SU-DHL-6 (cell line): Measurements from ENCODE around the gene TMCO4.

ENCODE experiments used
- H2AFZ ChIP-seq: fragments of 200-600 bp; sonication (generic); 2 replicates; pipeline ENCODE4 v1.6.1; 2014; ENCODE audit warnings: low read depth, mild to moderate bottlenecking, moderate library complexity, mixed read lengths, antibody characterized with exemption, low read length; ENCODE audit not compliant: severe bottlenecking
- H3F3A ChIP-seq: fragments of 200-600 bp; shearing (Covaris generic); 2 replicates; pipeline ENCODE4 v1.6.0; 2016; ENCODE audit warnings: antibody characterized with exemption, mild to moderate bottlenecking; ENCODE audit not compliant: insufficient read depth
- H3K27ac ChIP-seq: fragments of 200-600 bp; sonication (generic); 2 replicates; pipeline ENCODE4 v1.5.1; 2016; ENCODE audit warnings: low read depth, mild to moderate bottlenecking, low read length, moderate library complexity, mixed read lengths
- H3K27me3 ChIP-seq: fragments of 200-600 bp; sonication (generic), shearing (Covaris generic); 2 replicates; pipeline ENCODE4 v1.6.0; 2014; ENCODE audit warnings: mild to moderate bottlenecking, low read length
- H3K36me3 ChIP-seq: fragments of 200-600 bp; sonication (generic); 2 replicates; pipeline ENCODE4 v1.6.1; 2014; ENCODE audit warnings: mild to moderate bottlenecking, low read length, mixed read lengths
- H3K4me2 ChIP-seq: fragments of 300-600, 200-600 bp; shearing (Covaris generic), sonication (generic); 2 replicates; pipeline ENCODE4 v1.6.0; 2014; ENCODE audit warnings: low read length, low read depth, mild to moderate bottlenecking; ENCODE audit not compliant: poor library complexity, severe bottlenecking
- H3K4me3 ChIP-seq: fragments of 200-600 bp; sonication (generic); 2 replicates; pipeline ENCODE4 v1.5.1; 2014; ENCODE audit warnings: antibody characterized with exemption, low read length, mild to moderate bottlenecking, mixed read lengths; ENCODE audit not compliant: insufficient read depth, poor library complexity, severe bottlenecking
- H3K79me2 ChIP-seq: fragments of 200-600 bp; sonication (generic); 2 replicates; pipeline ENCODE4 v1.6.1; 2014; ENCODE audit warnings: mild to moderate bottlenecking, low read length, moderate library complexity; ENCODE audit not compliant: insufficient read depth
- H3K9ac ChIP-seq: fragments of 200-600 bp; sonication (generic); 2 replicates; pipeline ENCODE4 v1.7.0; 2014; ENCODE audit warnings: mild to moderate bottlenecking, low read length
- H3K9me2 ChIP-seq: fragments of 200-600 bp; sonication (generic); replicated peaks from 2 replicates; pipeline ENCODE4 v1.6.1; 2014; ENCODE audit warnings: low read length; ENCODE audit not compliant: insufficient read depth
- H3K9me3 ChIP-seq: fragments of 200-600 bp; sonication (generic); 2 replicates; pipeline ENCODE4 v1.6.1; 2014; ENCODE audit warnings: low read length, mixed read lengths; ENCODE audit not compliant: insufficient read depth
- H4K20me1 ChIP-seq: fragments of 200-600 bp; sonication (generic); 2 replicates; pipeline ENCODE4 v1.6.1; 2014; ENCODE audit warnings: low read depth, mild to moderate bottlenecking, antibody characterized with exemption, low read length, moderate library complexity, mixed read lengths
- EZH2phosphoT487 ChIP-seq: fragments of 200-600 bp; sonication (generic), shearing (Covaris generic); conservative IDR thresholded peaks from 2 replicates; pipeline ENCODE4 v1.6.1; 2018; ENCODE audit warnings: mild to moderate bottlenecking, antibody characterized with exemption, low read length, moderate library complexity, mixed read lengths
- TF ChIP-seq, protein P1 (sequence below): fragments of 200-600 bp; sonication (generic); IDR thresholded peaks from one replicate; pipeline ENCODE4 v1.5.1; 2017; ENCODE audit warnings: antibody characterized with exemption, mild to moderate bottlenecking, low read length, moderate library complexity; ENCODE audit not compliant: insufficient read depth, poor library complexity, severe bottlenecking

The TMCO4 gene

DNA sequence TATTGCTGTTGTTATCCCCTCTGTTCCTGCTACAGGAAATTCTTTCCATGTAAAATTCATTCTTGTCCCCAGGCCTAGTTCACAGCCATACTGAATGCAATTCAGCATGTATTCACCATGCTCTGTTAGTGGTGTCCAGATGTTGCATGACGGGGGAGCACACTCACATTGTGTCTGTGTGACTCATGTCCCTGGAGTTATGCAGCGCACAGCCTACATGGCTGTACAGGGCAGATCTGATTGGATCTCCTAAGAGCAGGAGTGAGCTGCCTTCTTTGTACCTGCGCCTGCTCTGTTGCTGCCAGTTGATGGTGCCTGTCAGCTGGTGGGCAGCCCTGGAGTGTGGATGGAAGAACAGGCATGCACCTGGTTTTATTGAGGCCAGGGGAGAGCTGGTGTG is 117.5 kb downstream of the TMCO4 start:
- Histone ChIP-seq H3K79me2 (no peaks in the 10 kb centered on the region), H4K20me1 (no peaks in the 10 kb centered on the region), H3K27me3 (no peaks in the 10 kb centered on the region), H3K4me3 (no peak overlapping the region), H3K9me3 (no peaks in the 10 kb centered on the region), H3K4me2 (no peak overlapping the region), H2AFZ (no peak overlapping the region), H3K36me3 (no peaks in the 10 kb centered on the region), H3K9ac (no peak overlapping the region), H3K27ac (no peak overlapping the region), H3F3A (no peaks in the 10 kb centered on the region), H3K9me2 (no peaks in the 10 kb centered on the region)
- no peak for TF ChIP-seq EZH2phosphoT487

DNA sequence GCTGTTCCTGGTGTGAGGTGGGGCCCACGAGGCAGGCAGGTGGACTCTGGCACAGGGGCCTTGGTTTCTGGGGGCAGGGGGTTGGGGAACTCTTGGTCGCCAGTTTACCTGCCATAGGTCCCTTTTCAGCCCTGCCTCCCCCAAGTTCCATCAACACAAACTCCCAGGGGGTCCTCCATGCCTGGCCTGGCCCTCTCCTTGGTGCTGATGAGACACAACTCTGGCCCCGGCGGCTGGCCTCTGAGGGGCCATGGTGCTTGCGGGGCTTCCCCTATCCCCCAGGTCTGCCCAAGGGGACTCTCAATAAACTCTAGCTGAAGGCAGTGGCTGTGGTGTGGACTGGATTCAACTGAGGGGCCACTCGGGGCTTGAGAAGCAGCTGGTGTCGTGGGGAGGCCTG is 119.1 kb downstream of the TMCO4 start:
- Histone ChIP-seq H3K9me2 (no peaks in the 10 kb centered on the region), H3K9ac (no peak overlapping the region), H4K20me1 (no peaks in the 10 kb centered on the region), H3K36me3 (no peaks in the 10 kb centered on the region), H3K27me3 (no peaks in the 10 kb centered on the region), H2AFZ (no peak overlapping the region), H3K4me3 (no peak overlapping the region), H3K27ac (no peak overlapping the region), H3K79me2 (no peaks in the 10 kb centered on the region), H3F3A (no peaks in the 10 kb centered on the region), H3K4me2 (no peak overlapping the region), H3K9me3 (no peaks in the 10 kb centered on the region)
- TF ChIP-seq EZH2phosphoT487 = no peak
- TF ChIP-seq, protein P1, sequence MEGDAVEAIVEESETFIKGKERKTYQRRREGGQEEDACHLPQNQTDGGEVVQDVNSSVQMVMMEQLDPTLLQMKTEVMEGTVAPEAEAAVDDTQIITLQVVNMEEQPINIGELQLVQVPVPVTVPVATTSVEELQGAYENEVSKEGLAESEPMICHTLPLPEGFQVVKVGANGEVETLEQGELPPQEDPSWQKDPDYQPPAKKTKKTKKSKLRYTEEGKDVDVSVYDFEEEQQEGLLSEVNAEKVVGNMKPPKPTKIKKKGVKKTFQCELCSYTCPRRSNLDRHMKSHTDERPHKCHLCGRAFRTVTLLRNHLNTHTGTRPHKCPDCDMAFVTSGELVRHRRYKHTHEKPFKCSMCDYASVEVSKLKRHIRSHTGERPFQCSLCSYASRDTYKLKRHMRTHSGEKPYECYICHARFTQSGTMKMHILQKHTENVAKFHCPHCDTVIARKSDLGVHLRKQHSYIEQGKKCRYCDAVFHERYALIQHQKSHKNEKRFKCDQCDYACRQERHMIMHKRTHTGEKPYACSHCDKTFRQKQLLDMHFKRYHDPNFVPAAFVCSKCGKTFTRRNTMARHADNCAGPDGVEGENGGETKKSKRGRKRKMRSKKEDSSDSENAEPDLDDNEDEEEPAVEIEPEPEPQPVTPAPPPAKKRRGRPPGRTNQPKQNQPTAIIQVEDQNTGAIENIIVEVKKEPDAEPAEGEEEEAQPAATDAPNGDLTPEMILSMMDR = no peak

DNA sequence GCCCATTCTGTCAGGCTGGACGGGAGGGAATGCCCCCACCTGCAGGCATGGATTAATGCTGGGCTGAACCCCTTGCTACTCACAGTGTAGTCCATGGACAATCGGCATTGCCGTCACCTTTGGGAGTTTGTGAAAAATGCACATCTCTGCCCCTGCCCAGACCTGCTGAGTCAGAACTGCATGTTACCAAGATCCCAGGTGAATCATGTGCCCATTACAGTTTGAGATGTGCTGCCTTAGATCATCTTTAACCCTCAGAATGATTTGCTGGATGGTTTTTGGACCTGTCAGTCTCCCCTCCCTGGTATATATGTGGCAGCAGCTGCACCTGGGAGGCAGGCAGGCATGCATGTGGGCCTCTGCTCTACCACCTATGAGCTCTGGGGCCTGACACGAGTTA is 120.0 kb downstream of the TMCO4 start:
- Histone ChIP-seq H3K9me2 (no peaks in the 10 kb centered on the region), H3K27me3 (no peaks in the 10 kb centered on the region), H3K79me2 (no peaks in the 10 kb centered on the region), H4K20me1 (no peaks in the 10 kb centered on the region), H3F3A (no peaks in the 10 kb centered on the region), H3K9me3 (no peaks in the 10 kb centered on the region), H2AFZ (no peak overlapping the region), H3K36me3 (no peaks in the 10 kb centered on the region), H3K4me3 (no peak overlapping the region), H3K27ac (no peak overlapping the region), H3K4me2 (no peak overlapping the region), H3K9ac (no peak overlapping the region)
- TF ChIP-seq, protein P1 = no peak
- TF ChIP-seq EZH2phosphoT487 = no peak

DNA sequence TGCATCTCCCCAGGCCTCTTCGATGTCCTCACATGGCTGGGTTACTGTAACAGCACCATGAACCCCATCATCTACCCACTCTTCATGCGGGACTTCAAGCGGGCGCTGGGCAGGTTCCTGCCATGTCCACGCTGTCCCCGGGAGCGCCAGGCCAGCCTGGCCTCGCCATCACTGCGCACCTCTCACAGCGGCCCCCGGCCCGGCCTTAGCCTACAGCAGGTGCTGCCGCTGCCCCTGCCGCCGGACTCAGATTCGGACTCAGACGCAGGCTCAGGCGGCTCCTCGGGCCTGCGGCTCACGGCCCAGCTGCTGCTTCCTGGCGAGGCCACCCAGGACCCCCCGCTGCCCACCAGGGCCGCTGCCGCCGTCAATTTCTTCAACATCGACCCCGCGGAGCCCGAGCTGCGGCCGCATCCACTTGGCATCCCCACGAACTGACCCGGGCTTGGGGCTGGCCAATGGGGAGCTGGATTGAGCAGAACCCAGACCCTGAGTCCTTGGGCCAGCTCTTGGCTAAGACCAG is 120.7 kb downstream of the TMCO4 start:
- Histone ChIP-seq H3K4me2 (no peak overlapping the region), H3K4me3 (no peak overlapping the region), H3K27ac (no peak overlapping the region), H2AFZ (no peak overlapping the region), H3F3A (no peaks in the 10 kb centered on the region), H3K9ac (no peak overlapping the region), H3K9me2 (no peaks in the 10 kb centered on the region), H3K79me2 (no peaks in the 10 kb centered on the region), H3K9me3 (no peaks in the 10 kb centered on the region), H3K27me3 (no peaks in the 10 kb centered on the region), H4K20me1 (no peaks in the 10 kb centered on the region), H3K36me3 (no peaks in the 10 kb centered on the region)
- no peak for TF ChIP-seq EZH2phosphoT487
- TF ChIP-seq, protein P1 = no peak
